ENCODE data around the gene UBE2M.

DNA sequence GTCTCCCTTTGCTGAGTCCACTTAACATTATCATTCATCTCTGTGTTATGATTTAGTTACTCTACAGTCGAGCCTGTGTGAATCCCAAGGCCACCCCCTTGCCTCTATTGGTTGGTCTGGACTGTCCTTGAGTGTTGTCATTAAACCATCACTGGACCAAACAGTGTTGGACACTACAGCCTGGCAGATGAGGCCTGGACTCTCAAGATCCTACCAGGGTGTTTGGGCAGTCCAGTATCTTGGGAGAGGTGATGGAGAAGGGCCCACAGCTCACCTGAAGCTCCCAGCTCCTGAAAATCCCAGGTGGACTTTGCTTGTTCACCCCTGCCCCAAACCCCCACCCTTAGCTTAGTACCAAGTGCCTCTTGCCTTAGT, 7.3 kb downstream of the UBE2M start:
- TF ChIP-seq POLR2A (IDR thresholded peaks at IDR 0.05; ENCODE audit: low read length) (no peak), GATA1 (IDR thresholded peaks at IDR 0.05; ENCODE audit: low read depth, low read length) (no peak)
